Esophagus squamous epithelium (tissue), 4 donors: ENCODE results near the gene MEGF6.

Source experiments
- CTCF ChIP-seq, 6 experiments: fragments of 450-650 bp in 4 of 6; fragments of 200-600 bp in 2 of 6; sonication (generic) in 2 of 6; IDR thresholded peaks; one replicate each; pipeline ENCODE4 v1.5.1; 2016 to 2019; ENCODE audit warnings: antibody characterized with exemption in 6 of 6, mild to moderate bottlenecking in 4 of 6, moderate library complexity in 4 of 6
- POLR2A ChIP-seq, 4 donors: fragments of 450-650 bp; IDR thresholded peaks; one replicate each; pipeline ENCODE4 v1.6.1; 2017; ENCODE audit warnings: antibody characterized with exemption in 4 of 4, mild to moderate bottlenecking in 4 of 4, moderate library complexity in 3 of 4

- TF ChIP-seq CTCF (IDR thresholded peaks at IDR 0.05) (no peak), POLR2A (IDR thresholded peaks at IDR 0.05) (no peak)
Observed at GRCh38 chr1:3515272-3515671, 96.0 kb downstream of the MEGF6 start.
